AG04449 (cell line): Measurements from ENCODE around the gene OSCAR.

Experiments used
- CTCF ChIA-PET: fragments of 350-600 bp; formaldehyde crosslinking; extraction: SDS; loops from one replicate; lab custom pipeline; 2021; ENCODE audit warnings: antibody characterized with exemption; lab: Yijun Ruan, JAX
- POLR2A ChIA-PET: fragments of 400-600, 350-600 bp; formaldehyde crosslinking; extraction: SDS; loops from one replicate; lab custom pipeline; 2020; ENCODE audit warnings: antibody characterized with exemption, inconsistent platforms; lab: Yijun Ruan, JAX
- DNase-seq: peaks from one replicate; pipeline ENCODE4 v3.0.0-alpha.2; 2010; ENCODE audit warnings: low read depth, low spot score
- H3K4me3 ChIP-seq: 2 replicates; pipeline ENCODE4 v1.5.1; 2011; ENCODE audit warnings: low read depth, mild to moderate bottlenecking, control low read depth, low read length
- CTCF ChIP-seq: IDR thresholded peaks from one replicate; pipeline ENCODE4 v1.5.1; 2011; ENCODE audit warnings: mild to moderate bottlenecking, moderate library complexity, low read length, control low read depth, inconsistent platforms; ENCODE audit not compliant: insufficient read depth; ENCODE audit errors: missing control alignments

OSCAR gene

DNA sequence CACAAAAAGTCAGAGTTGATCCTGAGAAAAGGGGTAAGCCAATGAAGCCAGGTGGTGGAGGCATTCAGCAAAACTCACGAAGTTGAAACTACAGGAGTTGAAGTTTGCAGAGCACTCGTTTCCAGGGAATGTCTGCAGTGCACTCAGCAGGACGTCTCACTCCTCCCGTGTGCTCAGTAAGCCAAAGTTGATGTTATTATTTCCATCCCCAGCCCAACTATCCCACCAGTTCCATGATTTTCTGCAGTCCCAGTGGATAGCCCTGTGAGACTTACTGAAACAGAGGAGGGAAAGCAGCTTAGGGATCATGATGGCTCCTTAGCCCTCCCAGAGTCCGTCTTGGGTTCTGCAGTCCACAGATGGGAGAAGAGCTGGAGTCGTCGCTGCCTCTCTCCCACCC, 19.6 kb downstream of the OSCAR start, which contains the start of gene TARM1:
Gene TARM1 (minus strand): TSS at position 334 of the 400 bp plus-strand sequence. CDS start 25 bp downstream, at position 309.
- CTCF ChIA-PET: no interaction called here
- POLR2A ChIA-PET: no interaction called here
- no peak within 1 kb of the TSS for H3K4me3 ChIP-seq
- no peak for DNase-seq
- no peak for TF ChIP-seq CTCF

DNA sequence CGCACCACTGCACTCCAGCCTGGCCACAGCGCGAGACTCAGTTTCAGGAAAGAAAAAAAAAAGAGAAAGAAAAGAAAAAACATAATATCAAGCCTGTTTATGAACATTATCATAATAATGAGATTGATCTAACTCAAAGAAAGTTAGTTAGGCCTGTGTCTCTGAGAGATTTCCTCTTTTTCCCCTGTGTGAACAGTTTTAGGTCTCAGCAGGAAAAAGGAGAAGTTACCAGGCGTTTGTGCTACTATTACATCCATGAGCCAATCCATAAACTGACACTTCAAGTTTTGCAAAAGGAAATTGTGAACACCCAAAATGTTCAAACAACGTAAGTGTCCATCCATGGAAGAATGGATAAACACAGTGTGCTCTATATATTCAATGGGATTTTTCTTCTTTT, 23.3 kb downstream of the OSCAR start:
- TF ChIP-seq CTCF: no peak
- ChIA-PET CTCF (no interaction called here), POLR2A (no interaction called here)
- DNase-seq: no peak
- no peak overlapping the region for H3K4me3 ChIP-seq

DNA sequence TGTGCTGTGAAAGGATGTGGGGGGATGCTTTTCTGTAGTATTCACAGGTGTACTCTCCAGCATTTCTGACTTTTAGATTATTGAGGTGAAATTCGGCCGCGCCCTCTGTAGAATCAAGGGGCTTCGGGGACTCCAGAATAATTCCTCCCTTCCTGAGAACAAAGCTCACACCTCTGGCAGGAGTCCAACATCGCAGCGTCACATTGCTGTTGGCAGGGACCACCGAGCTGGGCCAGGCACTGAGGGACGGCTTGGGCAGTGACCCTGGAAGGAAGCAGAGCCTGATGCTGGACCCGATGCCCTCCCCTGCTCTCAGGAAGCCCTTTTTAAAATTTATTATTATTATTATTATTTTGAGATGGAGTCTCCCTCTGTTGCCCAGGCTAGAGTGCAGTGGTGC, 25.8 kb downstream of the OSCAR start:
- no peak for DNase-seq
- no peak overlapping the region for H3K4me3 ChIP-seq
- ChIA-PET POLR2A (no interaction called here), CTCF (no interaction called here)
- no peak for TF ChIP-seq CTCF

- TF ChIP-seq CTCF: no peak
- POLR2A ChIA-PET: no interaction called here
- DNase-seq: no peak
These were observed 26.8 kb downstream of the OSCAR start for GRCh38 chr19:54073829-54074228.

GRCh38 chr19:54069470-54069869, 31.1 kb downstream of the OSCAR start:
- ChIA-PET CTCF (no interaction called here), POLR2A (no interaction called here)
- no peak for TF ChIP-seq CTCF
- DNase-seq: no peak
- no peak overlapping the region for H3K4me3 ChIP-seq

More at GRCh38 chr19:54073829-54074228, 26.8 kb downstream of the OSCAR start:
- no peak overlapping the region for H3K4me3 ChIP-seq
- CTCF ChIA-PET: no interaction called here

DNA sequence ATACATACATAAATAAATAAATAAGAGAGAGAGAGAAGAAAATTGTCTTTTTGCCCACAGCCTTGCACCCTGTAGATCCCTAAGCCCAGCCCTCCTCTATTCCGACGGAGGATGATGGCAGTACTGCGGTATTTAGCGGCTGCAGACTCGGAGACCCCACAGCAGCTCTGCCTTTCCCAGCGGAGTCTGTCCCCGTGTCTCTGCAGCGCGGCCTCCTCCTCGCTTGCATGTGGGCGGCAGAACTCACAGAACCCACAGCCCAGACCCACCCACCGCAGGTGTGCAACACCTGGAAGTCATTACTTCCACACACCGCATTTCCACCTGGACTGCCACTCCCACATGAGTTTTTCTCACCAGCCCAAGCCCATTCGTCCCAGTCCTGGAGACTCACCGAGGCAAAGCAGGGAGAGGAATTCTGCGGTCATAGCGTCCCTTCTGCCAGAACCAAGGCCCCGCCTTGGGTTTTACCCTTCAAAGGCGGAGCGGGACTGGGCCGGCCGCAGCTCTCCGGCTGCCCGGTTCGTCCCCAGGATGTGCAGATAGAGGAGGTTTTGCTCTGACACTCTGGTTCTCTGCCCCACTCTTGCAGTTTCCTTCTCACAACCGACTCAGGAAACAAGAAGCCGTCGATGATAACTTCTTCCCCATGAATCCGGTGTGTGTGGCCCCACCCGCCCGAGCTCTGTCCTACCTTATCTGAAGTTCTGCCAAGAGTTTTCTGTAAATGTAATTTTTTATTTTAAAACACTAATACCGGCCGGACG, 37.1 kb downstream of the OSCAR start, which contains the start of gene VSTM1:
Gene VSTM1 (minus strand): TSS at position 548 of the 767 bp plus-strand sequence. CDS start 120 bp downstream, at position 428.
- no peak for DNase-seq
- ChIA-PET CTCF (no interaction called here), POLR2A (no interaction called here)
- H3K4me3 ChIP-seq: no peak within 1 kb of the TSS
- no peak for TF ChIP-seq CTCF
